Ishikawa (cell line): ENCODE results near the gene PTPRM.

Experiments used
- EP300 ChIP-seq: IDR thresholded peaks from 2 replicates; pipeline ENCODE4 v1.6.1; 2012; ENCODE audit warnings: borderline replicate concordance
- FOXM1 ChIP-seq: IDR thresholded peaks from 2 replicates; pipeline ENCODE4 v1.6.1; 2012; ENCODE audit warnings: low read depth, borderline replicate concordance

GRCh38 chr18:8169722-8170121, 602.6 kb downstream of the PTPRM start:
- no peak for TF ChIP-seq FOXM1
- no peak for TF ChIP-seq EP300
